NK-92 (cell line): ENCODE measurements around the gene AFG1L.
A peak's percentile ranks its signal among the peaks of the same experiment; 100 is the strongest.
"Not testable (repeated sequence)": the region's sequence is repeated elsewhere in the genome, so short reads cannot be mapped to it uniquely, and the experiment has no call there.

Experiments
- DNase-seq: peaks from one replicate; lab custom pipeline; 2025; ENCODE audit not compliant: unreplicated experiment; lab: John Stamatoyannopoulos, UW

AFG1L gene

GRCh38 chr6:108294727-108295625, at the start of gene AFG1L:
TSS of gene AFG1L (plus strand) at chr6:108295054. CDS start at chr6:108295080, 26 bp downstream.
- peak; percentile 25 for DNase-seq

- not testable (repeated sequence) for DNase-seq
Measured at GRCh38 chr6:108245095-108245494, 49.8 kb upstream of the AFG1L start.

- DNase-seq: no peak
Measured at GRCh38 chr6:108247965-108248536, 46.8 kb upstream of the AFG1L start.

GRCh38 chr6:108250240-108250866, 44.5 kb upstream of the AFG1L start:
- DNase-seq: no peak

GRCh38 chr6:108251252-108251651, 43.6 kb upstream of the AFG1L start:
- DNase-seq: no peak

GRCh38 chr6:108252055-108252454, 42.8 kb upstream of the AFG1L start:
- no peak for DNase-seq

- DNase-seq: no peak
Measured at GRCh38 chr6:108253241-108253640, 41.6 kb upstream of the AFG1L start.

- DNase-seq: no peak
Measured at GRCh38 chr6:108254433-108255410, 40.1 kb upstream of the AFG1L start.

GRCh38 chr6:108260126-108260808, 34.6 kb upstream of the AFG1L start:
- DNase-seq: no peak

- no peak for DNase-seq
Measured at GRCh38 chr6:108260809-108261569, 33.9 kb upstream of the AFG1L start, which contains the start of gene SNX3. TSS of gene SNX3 (minus strand) at chr6:108261040. CDS start at chr6:108260921, 119 bp downstream.

GRCh38 chr6:108263371-108263770, 31.5 kb upstream of the AFG1L start:
- no peak for DNase-seq

GRCh38 chr6:108268845-108269244, 26.0 kb upstream of the AFG1L start:
- DNase-seq: no peak

- not testable (repeated sequence) for DNase-seq
Measured at GRCh38 chr6:108269955-108270354, 24.9 kb upstream of the AFG1L start.

GRCh38 chr6:108274546-108274945, 20.3 kb upstream of the AFG1L start:
- no peak for DNase-seq

- no peak for DNase-seq
Measured at GRCh38 chr6:108275976-108276375, 18.9 kb upstream of the AFG1L start.

GRCh38 chr6:108277295-108277694, 17.6 kb upstream of the AFG1L start:
- no peak for DNase-seq

- no peak for DNase-seq
Measured at GRCh38 chr6:108277831-108278230, 17.0 kb upstream of the AFG1L start.

- DNase-seq: no peak
Measured at GRCh38 chr6:108285381-108285780, 9.5 kb upstream of the AFG1L start.

GRCh38 chr6:108286366-108286765, 8.5 kb upstream of the AFG1L start:
- DNase-seq: no peak
